HG02852 (cell line): ENCODE measurements around the gene CYGB.

Experiments
- ATAC-seq: cut with Tn5 transposase; IDR thresholded peaks from one replicate; pipeline ENCODE4 v1.9.1; 2021; ENCODE audit warnings: mild to moderate bottlenecking, moderate library complexity; ENCODE audit not compliant: unreplicated experiment

CYGB gene

DNA sequence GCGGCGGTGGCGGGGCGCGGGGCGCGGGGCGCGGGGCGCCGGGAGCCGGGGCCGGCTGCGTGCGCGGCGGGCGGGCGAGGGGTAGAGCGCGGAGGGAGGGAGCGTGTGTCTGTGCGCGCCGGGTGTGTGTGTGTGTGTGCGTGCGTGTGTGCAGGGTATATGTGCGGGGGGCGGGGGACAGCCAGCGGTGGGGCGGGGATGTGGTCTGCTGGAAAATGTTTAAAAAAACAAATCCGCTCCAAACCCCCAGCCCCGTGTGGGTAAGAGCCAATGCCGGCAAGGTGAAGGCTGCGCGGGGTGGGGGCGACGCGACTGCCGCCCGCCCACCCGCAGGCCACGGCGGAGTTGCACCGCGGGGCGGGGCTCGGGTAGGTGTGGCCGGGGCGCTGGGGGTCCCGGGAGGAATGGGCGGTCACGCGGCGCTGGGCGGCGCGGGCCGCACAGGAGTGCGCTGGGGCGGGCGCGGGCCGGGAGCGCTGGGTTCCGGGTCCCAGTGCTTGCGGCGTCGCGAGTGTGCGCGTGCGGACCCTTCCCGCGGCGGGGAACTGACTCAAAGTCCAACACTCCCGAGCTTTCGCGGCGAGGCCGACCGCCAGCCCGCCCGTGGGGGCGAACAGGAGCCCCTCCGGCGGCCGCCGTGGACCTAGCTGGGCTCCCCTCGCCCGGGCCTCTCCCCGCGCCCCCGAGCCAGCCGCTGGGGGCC lies at the start of gene CYGB:
Gene CYGB, minus strand, starts transcription at position 132 of the 703 bp plus-strand sequence. CDS start 167 bp downstream, outside the sequence.
- no peak for ATAC-seq

DNA sequence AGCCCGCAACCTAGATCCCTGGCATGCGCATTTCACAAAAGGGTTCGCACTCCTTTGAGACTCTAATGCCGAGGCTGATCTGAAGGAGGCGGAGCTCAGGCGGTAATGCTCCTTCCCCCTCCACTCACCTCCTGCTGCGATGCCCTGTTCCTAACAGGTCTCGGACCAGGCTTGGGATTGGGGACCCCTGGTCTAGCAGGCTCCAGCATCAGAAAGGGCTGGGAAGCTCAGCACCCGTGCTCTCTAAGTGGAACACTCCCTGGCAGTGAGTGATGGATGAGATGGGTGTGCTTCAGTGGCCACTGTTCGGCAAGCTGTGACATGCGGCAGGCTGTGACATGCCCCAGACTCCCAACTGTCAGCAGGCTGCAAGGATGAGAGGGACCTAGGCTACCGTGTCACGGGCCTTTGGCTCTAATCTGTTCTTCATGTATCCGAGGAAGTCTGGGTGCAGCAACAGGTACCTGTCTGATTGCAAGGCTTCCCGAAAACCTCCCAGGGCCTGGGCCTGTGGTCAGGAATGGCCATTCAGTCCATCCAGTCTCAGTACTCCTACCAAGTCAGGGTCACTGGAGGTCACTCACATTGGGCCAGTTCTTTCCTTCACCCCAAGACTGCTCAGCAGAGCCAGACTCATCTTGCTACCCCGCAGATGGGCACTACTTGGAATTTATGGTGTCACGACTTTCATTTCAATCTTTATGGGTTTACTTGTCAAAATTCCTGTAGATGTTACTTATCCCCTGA lies 49.4 kb upstream of the CYGB start:
- ATAC-seq: no peak

DNA sequence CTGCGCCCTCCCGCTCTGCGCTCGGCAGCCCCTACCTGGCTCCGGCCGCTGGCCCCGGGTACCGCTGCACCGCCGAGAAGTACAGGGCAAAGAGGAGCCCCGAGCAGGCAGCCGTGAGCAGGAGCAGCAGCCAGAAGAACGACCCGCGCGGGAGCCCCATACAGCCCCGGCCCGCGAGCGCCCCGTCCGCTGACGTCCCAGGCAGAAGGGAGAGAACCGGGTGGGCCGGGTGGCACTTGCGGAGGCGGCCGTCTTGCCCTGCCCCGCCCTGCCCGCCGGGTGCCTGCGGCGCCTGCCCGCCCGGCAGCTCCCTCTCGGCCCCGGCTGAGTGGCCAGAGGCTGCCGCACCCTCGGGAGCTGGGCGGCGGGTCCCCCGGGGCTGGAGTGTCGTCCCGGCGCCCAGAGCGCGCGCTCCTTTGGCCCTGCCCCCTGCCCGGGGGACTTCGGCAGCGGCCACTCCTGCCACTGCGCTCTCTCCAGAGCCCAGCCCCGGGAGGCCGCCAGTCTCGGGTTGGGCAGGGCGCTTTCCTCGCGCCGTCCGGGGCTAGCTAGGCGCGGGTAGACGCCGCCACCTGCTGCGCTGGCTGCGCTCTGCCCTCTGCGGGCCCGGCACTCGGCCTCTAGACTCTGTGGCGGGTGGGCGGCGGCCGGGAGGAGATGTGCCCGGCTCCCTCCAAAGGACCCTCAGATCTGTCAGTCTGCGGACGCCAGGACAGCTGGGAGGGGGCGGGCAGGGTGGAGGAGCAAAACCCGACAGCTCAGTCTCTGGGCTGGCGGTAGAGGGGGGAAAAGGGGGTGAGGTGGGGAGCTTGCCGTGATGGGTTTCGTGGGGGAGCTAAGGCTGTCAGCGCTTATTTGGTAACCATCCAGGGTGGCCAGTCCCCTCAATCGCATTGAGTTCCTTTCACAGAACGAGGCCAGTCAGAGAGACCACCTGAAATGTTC lies 48.4 kb upstream of the CYGB start, which contains the start of gene ST6GALNAC2:
Gene ST6GALNAC2, minus strand, starts transcription at position 212 of the 945 bp plus-strand sequence. Its CDS starts 52 bp downstream, at position 160.
- no peak for ATAC-seq

DNA sequence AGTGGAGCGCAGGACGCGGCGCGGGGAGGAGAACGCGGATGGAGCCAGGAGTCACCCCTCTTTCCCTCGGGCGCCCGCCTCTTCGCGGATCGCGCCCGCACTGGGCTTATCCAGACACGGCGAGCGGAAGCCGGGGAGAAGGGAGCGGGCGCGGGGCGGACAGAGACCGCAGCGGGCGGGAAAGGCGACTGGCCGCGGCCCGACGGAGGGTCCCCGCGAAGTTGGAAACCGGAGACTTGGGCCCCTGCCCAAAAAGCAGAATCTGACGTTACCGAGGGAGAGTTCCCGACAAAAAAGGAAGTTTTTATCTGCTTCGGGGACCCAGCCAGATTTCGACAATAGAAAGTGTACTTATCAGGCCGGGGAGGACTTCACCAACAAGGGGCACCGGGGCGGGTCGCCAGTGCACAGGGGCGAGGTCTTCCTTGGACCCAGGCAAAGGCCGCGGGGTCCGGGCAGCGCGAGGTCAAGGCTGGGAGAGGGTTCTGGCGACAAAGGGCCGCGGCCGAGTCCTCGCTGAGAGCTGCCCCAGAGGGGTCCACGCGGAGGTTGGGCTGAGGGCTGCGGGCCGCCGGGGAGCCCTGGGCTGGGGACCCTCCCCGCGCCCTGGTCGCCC lies 47.6 kb upstream of the CYGB start:
- ATAC-seq: no peak

DNA sequence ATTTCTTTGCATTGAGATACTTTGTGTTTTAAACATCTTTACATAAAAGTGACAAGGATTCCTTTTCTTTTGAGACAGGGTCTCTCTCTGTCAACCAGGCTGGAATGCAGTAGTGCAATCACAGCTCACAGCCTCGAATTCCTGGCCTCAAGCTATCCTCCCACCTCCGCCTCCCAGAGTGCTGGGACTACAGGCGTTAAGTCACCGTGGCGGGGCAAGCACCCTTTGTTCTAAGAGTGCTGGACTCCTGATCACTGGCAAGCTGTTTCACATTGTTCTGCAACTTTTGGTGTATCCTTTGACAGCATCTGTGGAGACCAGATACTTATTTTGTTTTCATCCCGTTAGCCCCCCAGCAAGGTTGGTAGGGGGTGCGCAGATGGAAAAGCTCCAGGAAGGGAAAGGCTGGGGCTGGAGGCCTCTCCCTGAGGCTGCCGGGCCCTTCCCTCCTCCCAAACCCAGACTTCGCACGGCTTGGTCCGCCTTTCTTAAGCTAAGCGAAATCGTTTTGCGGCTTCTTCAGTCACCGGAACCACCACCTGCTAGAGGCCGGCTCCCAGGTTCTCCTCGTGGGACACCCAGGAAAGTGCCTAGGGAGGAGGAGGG lies 47.0 kb upstream of the CYGB start:
- ATAC-seq: no peak

- ATAC-seq: no peak
Observed at GRCh38 chr17:76582660-76583059, 45.2 kb upstream of the CYGB start.

- ATAC-seq: no peak
Observed at GRCh38 chr17:76581515-76581914, 44.0 kb upstream of the CYGB start.

GRCh38 chr17:76579281-76579680 lies 41.8 kb upstream of the CYGB start:
- no peak for ATAC-seq

DNA sequence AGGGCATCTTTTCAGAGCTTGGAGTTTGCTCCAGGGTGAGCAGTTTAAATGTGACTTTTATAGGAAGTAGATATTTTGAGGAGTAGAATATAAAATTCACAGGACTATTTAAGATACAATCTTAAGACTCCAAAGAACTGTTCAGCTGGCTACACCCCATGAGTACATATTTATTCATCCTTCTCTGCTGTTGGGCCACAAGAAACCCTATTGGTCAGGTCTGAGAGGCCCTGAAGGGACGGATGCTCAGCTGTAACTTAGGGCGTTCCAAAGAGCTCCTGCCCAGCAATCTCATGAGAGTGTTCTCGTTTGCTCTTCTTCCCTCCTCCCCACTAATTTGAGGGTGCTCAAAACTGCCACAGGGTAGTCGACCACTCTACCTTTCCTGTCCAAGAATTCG lies 40.9 kb upstream of the CYGB start:
- no peak for ATAC-seq

DNA sequence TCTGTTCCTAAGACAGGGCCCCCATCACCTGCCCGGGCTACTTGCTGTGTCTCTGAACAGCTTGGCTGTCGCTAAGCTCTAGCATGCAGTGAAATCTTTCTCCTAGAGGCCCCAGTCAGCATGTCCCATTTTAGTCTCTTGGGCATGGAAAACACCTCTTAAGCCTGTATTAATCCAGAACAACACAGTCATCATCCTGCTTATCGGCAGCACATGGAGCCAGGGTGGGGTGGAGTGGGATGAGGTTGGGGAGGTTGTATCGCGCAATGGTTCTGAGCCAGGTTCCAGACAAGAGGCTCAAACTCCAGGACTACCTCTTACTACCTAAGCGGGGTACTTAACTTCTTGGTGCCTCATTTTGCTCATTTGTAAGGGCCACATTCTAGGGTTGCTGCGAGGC lies 40.4 kb upstream of the CYGB start:
- no peak for ATAC-seq

- ATAC-seq: no peak
Observed at GRCh38 chr17:76576189-76576588, 38.7 kb upstream of the CYGB start.

GRCh38 chr17:76575570-76575969 lies 38.1 kb upstream of the CYGB start:
- no peak for ATAC-seq

- ATAC-seq: no peak
Observed at GRCh38 chr17:76574166-76574565, 36.7 kb upstream of the CYGB start.

DNA sequence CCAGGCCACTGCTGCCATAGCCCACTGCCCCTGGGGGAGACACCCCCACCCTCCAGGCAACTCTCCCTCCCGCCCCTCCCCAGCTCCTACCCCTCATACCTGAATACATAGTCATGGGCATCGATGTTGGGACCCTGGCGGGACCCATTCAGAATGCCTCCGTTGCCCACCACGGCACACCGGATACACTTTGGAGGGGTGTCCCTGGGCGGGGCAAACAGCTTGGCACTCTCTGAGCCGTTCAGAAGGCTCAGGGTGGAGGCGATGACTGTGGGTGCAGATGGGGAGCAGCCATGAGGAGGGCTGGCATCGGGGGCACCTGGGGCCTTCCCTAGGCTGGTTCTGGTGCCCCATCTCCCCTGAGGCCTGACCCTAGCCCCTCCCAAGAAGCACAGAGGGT lies 35.6 kb upstream of the CYGB start:
- ATAC-seq: no peak

DNA sequence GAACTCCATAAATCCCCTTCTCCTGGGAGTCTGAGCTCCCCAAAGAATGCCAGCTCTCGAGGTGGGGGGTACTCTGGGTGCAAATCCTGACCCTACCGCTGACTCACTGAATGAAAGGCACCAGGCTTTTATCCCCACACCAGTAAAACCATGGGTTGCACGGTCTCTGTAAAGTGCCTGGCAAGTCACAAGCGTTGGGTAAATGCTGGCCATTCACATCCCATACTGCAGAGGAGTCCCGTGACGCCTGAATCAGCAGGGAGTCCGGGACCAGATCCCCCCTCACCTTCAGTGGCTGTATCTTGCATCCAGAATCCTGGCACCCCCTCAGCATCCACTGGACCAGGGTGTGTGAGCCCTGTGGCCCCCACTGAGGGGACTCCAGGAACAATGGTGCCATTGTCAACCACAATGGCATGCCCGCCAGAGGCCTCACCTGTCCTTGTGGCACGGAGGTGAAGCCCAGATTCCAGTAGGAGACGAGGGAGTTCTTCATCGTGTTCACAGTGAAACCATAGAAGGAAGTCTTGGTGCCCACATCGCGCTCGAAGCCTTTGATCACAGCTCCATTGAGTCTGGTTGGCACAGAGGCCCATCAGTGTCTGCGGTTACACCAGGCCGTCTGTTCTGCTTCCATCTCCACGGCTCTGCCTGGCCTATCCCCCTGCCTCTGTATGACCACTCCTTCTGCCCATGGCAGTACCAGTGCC lies 34.8 kb upstream of the CYGB start:
- no peak for ATAC-seq

DNA sequence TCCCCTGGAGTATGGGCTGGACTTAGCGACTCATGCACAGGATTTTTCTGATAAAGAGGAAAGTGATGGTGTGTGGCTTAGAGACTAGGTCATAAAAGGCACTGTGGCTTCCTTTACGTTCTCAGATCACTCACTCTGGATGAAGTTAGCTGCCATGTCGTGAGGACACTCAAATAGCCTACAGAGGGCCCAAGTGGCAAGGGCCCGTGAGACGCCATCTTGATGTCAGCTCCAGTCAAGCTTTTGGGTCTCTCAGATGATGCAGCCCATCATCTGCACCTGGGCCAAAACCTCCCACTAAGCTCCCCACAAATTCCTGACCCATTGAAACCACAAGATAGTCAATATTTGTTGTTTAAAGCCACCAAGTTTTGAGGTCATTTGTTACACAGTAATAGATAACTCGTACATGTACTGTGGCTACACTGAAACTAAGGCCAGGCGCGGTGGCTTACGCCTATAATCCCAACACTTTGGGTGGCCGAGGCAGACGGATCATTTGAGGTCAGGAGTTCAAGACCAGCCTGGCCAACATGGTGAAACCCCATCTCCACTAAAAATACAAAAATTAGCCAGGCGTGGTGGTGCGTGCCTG lies 33.5 kb upstream of the CYGB start:
- no peak for ATAC-seq

DNA sequence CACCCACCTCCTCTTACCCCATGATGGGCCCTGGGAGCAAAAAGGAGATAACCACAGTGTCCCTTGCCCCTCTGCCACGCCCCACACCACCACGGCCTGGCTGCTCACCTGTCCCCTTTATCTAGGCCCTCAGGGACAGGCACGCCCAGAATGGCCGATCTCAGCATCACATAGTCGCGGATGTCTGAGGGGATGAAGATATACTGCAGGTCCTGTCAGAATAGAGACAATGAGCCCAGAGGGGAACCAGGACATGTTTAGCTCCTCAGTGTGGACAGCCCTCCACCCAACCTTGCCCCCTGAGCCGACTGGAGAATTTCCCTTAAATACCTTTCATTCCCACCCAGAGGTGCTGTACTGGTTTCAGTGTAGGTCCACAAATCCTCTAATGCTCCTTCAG lies 32.9 kb upstream of the CYGB start:
- no peak for ATAC-seq

GRCh38 chr17:76569607-76570279 lies 32.2 kb upstream of the CYGB start:
- ATAC-seq: no peak

DNA sequence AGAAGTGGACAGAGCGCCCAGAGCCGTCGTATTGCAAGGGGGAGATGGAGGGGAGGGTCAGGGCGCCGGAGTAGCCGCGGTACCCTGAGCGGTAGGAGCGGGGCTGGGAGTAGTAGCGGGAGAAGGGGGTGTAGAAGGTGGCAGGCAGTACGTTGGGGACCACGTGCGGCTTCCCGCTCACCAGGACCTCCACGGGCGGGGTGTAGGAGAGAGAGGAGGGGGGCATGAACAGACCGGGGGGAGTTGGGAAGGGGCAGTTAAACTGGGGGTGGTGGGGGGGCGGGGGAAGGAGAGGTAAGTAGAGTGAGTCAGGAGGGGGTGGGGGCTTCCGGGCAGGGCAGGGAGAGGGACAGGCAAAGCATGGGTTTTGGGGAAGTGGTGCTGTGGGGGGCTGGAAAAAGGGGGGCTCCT lies 31.3 kb upstream of the CYGB start:
- ATAC-seq: no peak
